HG03571 (cell line): ENCODE results near the gene MAD1L1.
"Not testable (repeated sequence)": the region's sequence is repeated elsewhere in the genome, so short reads cannot be mapped to it uniquely, and the experiment has no call there.

Experiments
- ATAC-seq: cut with Tn5 transposase; IDR thresholded peaks from one replicate; pipeline ENCODE4 v1.9.1; 2021; ENCODE audit not compliant: unreplicated experiment

The MAD1L1 gene

DNA sequence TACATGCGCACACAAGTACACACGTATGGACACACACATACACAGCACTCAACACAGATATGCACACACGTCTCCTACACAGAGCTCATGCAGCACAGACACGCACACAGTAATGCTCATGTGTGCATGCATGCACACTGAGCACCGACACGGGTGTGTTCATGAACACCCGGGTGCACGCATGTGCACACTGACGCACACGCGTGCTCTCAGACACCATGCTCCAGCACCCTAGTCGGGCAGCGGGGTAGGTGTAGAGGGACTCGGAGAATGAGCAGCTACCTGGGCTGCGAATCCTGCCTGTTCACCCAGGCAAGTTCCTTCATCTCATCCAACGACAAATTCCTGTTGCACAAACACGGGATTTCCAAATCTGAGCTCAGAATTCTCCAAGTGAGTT lies 184.7 kb downstream of the MAD1L1 start:
- ATAC-seq = no peak

DNA sequence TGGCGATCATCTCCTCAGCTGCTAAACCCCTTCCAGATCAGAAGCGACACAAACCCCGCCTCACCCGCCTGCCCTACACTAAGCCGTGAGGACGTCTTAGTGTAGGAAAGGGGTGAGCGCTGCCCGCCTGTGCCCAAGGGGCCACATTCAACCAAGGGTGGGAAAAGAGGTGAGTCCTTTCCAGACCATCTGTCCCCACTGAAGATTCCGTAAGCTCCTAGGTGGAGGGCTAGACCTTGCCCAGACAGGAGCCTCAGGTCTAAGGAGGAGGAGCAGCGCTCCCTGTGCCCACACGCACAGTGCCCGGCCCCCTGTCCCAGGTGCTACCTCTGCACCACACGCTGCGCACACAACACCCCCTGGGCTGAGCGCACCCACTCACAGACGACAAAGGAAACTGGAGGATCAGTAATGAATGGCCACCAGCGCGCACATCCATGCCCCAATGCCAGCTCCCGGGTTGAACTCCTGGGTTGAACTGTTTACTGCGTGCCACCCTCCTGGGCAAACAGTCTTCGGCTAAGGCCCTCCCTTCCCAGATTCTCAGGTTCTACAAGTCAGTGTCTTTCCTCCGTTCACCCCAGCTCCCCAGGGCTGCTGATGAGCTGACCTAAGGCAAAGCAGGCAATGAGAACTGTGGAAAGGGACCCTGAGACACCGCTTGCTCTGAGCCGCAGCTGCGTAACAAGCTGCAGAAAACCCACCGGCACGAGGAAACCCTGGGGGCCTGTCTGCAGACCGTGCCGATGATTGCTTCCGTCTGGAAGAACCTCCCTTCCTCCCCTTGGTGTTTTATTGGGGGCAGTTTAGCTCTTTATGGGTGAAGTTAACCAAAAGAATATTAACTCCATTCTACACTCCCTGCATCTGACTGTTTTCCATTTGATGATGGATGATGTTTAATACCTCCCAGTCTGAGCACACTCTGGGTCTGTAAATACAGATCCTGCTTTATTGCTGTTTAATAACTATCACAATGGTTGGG lies 185.9 kb downstream of the MAD1L1 start:
- no peak for ATAC-seq

- ATAC-seq = no peak
These were observed 187.0 kb downstream of the MAD1L1 start for GRCh38 chr7:2045559-2046405.

DNA sequence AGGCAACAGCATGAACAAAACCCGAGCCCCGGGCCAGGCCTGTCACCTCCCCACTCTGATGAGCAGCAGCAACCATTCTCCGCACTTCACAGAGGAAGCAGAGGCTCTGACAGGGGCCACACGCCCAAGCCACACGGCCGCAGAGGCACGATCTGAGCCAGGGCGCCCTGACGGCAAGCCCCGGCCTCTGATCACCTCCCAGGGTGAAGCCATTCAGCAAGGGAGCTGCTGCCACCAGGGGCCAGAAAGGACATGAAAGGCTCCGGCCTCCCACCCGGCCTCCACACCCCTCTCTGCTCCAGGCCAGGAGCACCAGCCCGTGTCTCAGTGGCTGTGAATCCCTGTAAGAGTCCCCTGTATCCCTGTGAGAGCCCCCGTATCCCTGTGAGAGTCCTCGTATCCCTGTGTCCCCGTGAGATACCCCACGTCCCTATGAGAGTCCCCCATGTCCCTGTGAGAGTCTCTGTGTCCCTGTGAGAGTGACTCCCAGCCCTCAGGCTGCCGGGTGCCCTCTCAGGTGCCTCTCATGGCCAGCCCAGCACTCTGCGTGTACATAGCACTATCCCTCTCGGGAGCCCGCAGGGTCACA lies 187.8 kb downstream of the MAD1L1 start:
- ATAC-seq = no peak

- ATAC-seq = no peak
These were observed 188.3 kb downstream of the MAD1L1 start for GRCh38 chr7:2044311-2044882.

- ATAC-seq = no peak
These were observed 189.3 kb downstream of the MAD1L1 start for GRCh38 chr7:2043316-2044039.

DNA sequence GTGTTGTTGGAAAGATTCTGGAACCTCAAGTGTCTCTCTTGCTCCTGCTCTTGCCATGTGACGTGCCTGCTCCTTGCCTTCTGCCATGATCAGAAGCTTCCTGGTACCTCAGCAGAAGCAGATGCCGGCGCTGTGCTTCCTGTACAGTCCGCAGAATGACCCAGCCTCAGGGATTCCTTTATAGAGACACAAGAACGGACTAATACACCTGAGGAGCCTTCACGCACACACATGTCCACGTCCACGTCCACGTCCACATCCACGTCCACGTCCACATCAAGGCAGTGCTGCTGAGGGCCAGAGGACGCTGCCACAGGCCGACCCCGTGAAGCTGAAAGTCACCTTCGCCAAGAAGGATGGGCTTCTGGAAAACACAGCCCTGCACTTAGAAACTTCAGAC lies 190.1 kb downstream of the MAD1L1 start:
- ATAC-seq = no peak

GRCh38 chr7:2041496-2042367 lies 191.0 kb downstream of the MAD1L1 start:
- no peak for ATAC-seq

GRCh38 chr7:2040893-2041270 lies 191.9 kb downstream of the MAD1L1 start:
- ATAC-seq = no peak

GRCh38 chr7:2040201-2040892 lies 192.4 kb downstream of the MAD1L1 start:
- no peak for ATAC-seq

DNA sequence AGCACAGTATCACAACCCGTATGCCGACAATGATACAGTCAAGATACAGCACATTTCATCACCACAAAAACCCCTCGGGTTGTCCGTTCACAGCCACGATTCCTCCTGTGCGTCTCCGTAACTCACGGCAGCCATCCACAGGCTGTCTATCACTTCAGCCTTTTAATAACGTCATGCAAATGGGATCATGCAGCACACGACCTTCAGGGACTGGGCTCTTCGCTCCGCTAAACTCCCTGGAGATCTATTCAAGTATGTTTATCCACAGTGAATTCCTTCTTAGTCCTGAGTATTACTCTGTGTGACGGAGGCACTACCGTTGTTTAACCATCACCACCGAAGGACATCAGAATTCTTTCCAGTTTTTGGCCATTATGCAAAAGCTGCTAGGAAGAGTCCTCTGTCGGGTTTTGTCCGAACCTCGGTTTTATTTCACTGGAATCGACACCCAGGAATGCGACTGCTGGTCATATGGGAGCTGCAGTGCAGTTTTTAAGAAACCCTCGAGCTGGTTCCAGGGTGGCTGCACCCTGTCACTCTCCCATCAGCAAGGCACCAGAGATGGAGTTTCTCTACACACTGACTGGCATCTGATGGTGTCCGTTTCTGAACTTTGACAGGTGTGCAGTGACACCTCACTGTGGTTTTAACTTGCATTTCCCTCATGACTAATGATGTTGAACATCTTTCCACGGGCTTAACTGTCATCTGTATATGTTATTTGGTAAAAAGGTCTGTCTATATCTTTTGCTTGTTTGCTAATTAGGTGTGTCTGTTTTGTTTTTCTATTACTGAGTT lies 193.6 kb downstream of the MAD1L1 start:
- no peak for ATAC-seq

- peak; percentile 56 for ATAC-seq
These were observed 194.8 kb downstream of the MAD1L1 start for GRCh38 chr7:2037808-2038522.

DNA sequence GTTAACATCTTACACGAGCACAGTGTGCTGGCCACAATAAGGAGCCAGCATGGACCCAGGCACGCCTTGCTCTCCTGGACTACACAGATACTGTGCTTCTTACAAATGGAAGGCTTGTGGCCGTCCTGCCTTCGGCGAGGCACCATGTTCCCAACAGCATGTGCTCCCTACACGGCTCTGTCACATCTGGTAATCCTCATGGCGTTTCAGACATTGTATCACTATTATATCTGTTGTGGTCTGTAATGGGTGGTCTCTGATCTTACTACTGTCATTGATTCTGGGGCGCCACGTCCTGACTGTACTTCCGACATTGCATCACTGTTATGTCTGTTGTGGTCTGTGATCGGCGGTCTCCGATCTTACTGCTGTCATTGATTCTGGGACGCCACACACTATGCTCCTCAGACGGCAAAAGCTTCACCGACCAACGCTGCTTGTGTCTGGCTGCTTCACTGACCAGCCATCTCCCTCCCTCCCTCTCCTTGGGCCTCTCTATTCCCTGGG lies 195.4 kb downstream of the MAD1L1 start:
- no peak for ATAC-seq

DNA sequence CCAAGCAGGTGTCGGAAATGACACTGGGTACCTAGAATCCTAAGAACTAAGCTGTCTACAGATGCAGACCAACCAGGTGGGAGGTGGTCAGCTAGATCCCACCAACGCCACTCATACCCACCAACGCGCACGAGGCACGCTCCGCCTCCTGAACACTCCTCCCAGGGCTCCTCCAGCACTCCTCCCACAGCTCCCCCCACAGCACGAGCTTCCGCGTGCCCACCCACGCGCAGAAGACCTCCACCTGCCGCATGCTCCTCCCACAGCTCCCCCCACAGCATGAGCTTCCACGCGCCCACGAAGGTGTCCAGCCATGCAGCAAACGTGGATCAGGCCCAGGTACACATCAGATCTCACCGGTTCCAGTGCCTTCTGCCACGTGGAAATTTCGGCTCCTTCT lies 196.0 kb downstream of the MAD1L1 start:
- no peak for ATAC-seq

DNA sequence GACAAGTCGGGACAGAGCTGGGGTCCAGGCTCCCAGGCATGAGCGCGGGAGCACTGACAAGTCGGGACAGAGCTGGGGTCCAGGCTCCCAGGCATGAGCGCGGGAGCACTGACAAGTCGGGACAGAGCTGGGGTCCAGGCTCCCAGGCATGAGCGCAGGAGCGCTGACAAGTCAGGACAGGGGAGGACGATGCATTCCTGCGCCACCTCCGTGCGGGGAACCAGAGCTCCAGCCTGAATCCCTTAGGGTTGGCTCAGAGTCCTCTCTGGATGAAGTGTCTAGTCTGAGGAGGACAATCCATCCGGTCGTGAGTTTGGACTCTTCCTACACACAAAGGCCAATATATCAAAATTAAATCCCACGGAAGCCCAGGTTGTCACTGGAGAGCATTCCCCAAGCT lies 196.5 kb downstream of the MAD1L1 start:
- not testable (repeated sequence) for ATAC-seq

DNA sequence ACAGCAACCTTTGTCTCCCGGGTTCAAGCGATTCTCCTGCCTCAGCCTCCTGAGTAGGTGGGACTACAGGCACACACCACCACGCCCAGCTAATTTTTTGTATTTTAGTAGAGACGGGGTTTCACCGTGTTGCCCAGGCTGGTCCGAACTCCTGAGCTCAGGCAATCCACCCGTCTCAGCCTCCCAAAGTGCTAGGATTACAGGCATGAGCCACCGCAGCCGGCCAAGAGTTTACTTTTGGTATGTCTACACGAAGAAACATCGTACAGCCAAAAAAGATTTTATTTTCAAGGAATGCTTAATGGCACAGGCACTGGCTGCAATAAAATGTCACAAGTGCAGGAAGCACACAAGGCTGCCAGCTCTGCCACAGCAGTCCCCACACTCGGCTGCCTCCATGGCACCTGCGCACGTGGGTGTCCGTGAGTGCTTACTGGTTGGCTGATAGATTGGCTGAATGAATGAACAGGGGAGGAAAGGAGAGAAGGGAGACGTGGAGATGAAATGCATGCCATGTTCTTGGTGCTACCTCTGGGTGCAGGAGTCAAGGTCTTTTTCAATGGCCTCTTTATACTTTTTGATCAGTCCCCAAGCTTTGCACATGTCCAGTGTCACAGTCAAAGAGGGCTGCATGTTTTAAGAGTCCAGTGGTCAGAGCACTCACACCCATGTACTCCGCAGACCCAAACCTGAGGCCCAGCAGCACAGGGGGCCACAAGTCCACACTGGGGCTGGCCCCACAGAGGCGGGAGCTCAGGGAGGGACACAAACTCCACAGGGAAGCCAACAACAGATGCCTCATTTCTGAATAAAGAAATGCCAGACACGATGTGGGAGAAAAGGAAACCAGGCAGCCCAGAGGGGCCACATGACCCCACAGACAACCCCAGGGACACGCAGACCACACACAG lies 198.2 kb downstream of the MAD1L1 start:
- ATAC-seq = no peak
